ENCODE results near the gene TRPC5OS.

DNA sequence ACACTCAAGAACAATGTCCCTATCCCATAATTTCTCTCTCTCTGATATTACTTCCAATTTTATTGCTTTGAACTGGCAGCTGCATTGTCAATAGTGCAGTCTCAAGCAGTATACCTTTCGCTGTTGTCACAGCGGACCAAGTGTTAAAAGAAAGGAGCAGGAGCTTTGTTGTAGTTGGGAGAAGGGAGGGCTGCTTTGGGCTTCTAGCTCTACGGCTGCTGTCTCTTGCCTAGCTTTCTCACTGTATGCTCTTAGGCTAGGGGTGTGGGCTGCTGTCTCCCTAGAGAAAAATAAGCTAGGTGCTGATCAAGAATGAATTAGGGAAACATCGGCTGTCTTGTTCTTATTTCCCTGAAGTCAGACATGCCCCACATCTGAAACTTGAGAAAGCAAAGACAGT is 52.5 kb downstream of the TRPC5OS start:
- TF ChIP-seq, protein P1, sequence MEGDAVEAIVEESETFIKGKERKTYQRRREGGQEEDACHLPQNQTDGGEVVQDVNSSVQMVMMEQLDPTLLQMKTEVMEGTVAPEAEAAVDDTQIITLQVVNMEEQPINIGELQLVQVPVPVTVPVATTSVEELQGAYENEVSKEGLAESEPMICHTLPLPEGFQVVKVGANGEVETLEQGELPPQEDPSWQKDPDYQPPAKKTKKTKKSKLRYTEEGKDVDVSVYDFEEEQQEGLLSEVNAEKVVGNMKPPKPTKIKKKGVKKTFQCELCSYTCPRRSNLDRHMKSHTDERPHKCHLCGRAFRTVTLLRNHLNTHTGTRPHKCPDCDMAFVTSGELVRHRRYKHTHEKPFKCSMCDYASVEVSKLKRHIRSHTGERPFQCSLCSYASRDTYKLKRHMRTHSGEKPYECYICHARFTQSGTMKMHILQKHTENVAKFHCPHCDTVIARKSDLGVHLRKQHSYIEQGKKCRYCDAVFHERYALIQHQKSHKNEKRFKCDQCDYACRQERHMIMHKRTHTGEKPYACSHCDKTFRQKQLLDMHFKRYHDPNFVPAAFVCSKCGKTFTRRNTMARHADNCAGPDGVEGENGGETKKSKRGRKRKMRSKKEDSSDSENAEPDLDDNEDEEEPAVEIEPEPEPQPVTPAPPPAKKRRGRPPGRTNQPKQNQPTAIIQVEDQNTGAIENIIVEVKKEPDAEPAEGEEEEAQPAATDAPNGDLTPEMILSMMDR (IDR thresholded peaks at IDR 0.05) = no peak
- TF ChIP-seq POLR2A (IDR thresholded peaks at IDR 0.05) = no peak

Measured in vagina (tissue), 2 donors.